HG03025 (cell line): Measurements from ENCODE around the gene XXYLT1.

ENCODE experiments used
- ATAC-seq: cut with Tn5 transposase; IDR thresholded peaks from one replicate; pipeline ENCODE4 v1.9.1; 2021; ENCODE audit warnings: mild to moderate bottlenecking, moderate library complexity; ENCODE audit not compliant: unreplicated experiment, low FRiP score

The XXYLT1 gene

GRCh38 chr3:195019335-195019734 is 251.6 kb downstream of the XXYLT1 start:
- no peak for ATAC-seq
